H9 (cell line): ENCODE data around the gene LDLRAP1. TPM values are rescaled to one million over a fixed set of nuclear protein-coding genes. Genes with fewer than 3 reads are reported as not detected.

Source experiments
- DNase-seq: peaks from one replicate; pipeline ENCODE4 v3.0.0-alpha.2; 2017
- H2AFZ ChIP-seq: one replicate; pipeline ENCODE4 v1.6.1; 2013; ENCODE audit warnings: mild to moderate bottlenecking, low read length, control low read depth, moderate library complexity
- H2AK5ac ChIP-seq: 2 replicates; pipeline ENCODE4 v1.6.1; 2013; ENCODE audit warnings: low read length, control low read depth, mixed read lengths; ENCODE audit not compliant: insufficient read length
- H2BK120ac ChIP-seq: one replicate; pipeline ENCODE4 v1.6.1; 2013; ENCODE audit warnings: low read depth, mild to moderate bottlenecking, low read length, control low read depth, inconsistent platforms; ENCODE audit not compliant: poor library complexity, severe bottlenecking
- H2BK12ac ChIP-seq: 2 replicates; pipeline ENCODE4 v1.6.1; 2013; ENCODE audit warnings: low read length, control low read depth, mixed read lengths, low read depth; ENCODE audit not compliant: insufficient read length
- H2BK15ac ChIP-seq: 2 replicates; pipeline ENCODE4 v1.6.1; 2013; ENCODE audit warnings: low read depth, low read length, control low read depth
- H2BK20ac ChIP-seq: one replicate; pipeline ENCODE4 v1.6.1; 2013; ENCODE audit warnings: low read depth, mild to moderate bottlenecking, low read length, control low read depth, inconsistent platforms; ENCODE audit not compliant: poor library complexity, severe bottlenecking
- H2BK5ac ChIP-seq: 2 replicates; pipeline ENCODE4 v1.6.1; 2013; ENCODE audit warnings: low read length, control low read depth, mixed read lengths; ENCODE audit not compliant: insufficient read length
- H3K14ac ChIP-seq: 2 replicates; pipeline ENCODE4 v1.6.1; 2013; ENCODE audit warnings: low read length, control low read depth; ENCODE audit not compliant: insufficient read depth
- H3K18ac ChIP-seq: 2 replicates; pipeline ENCODE4 v1.6.1; 2013; ENCODE audit warnings: low read depth, mild to moderate bottlenecking, mixed read lengths, low read length, control low read depth; ENCODE audit not compliant: insufficient read length
- H3K23ac ChIP-seq: 2 replicates; pipeline ENCODE4 v1.6.1; 2013; ENCODE audit warnings: low read length, control low read depth, mixed read lengths, low read depth; ENCODE audit not compliant: insufficient read length
- H3K23me2 ChIP-seq: 2 replicates; pipeline ENCODE4 v1.6.1; 2013; ENCODE audit warnings: low read depth, mild to moderate bottlenecking, mixed read lengths, low read length, control low read depth; ENCODE audit not compliant: insufficient read length, poor library complexity, severe bottlenecking
- H3K27ac ChIP-seq: 2 replicates; pipeline ENCODE4 v1.5.1; 2013; ENCODE audit warnings: low read length, control low read depth, mixed read lengths, low read depth; ENCODE audit not compliant: insufficient read length
- H3K27me3 ChIP-seq: 2 replicates; pipeline ENCODE4 v1.6.1; 2013; ENCODE audit warnings: low read length, control low read depth, inconsistent platforms; ENCODE audit not compliant: insufficient read depth
- H3K4ac ChIP-seq: 2 replicates; pipeline ENCODE4 v1.6.1; 2013; ENCODE audit warnings: low read depth, mild to moderate bottlenecking, control low read depth, inconsistent platforms, low read length, moderate library complexity
- H3K4me1 ChIP-seq: 2 replicates; pipeline ENCODE4 v1.6.1; 2013; ENCODE audit warnings: low read length, control low read depth, inconsistent platforms; ENCODE audit not compliant: insufficient read depth
- H3K4me2 ChIP-seq: 2 replicates; pipeline ENCODE4 v1.6.1; 2013; ENCODE audit warnings: low read length, control low read depth, mixed read lengths; ENCODE audit not compliant: insufficient read length, insufficient read depth
- H3K56ac ChIP-seq: 2 replicates; pipeline ENCODE4 v1.6.1; 2013; ENCODE audit warnings: low read depth, mild to moderate bottlenecking, mixed read lengths, low read length, control low read depth; ENCODE audit not compliant: insufficient read length
- H3K79me1 ChIP-seq: 2 replicates; pipeline ENCODE4 v1.6.1; 2013; ENCODE audit warnings: low read depth, mild to moderate bottlenecking, moderate library complexity, low read length, control low read depth, inconsistent platforms; ENCODE audit not compliant: insufficient read depth, poor library complexity, severe bottlenecking
- H3K79me2 ChIP-seq: 2 replicates; pipeline ENCODE4 v1.6.1; 2013; ENCODE audit warnings: low read length, control low read depth, inconsistent platforms; ENCODE audit not compliant: insufficient read depth
- H3K9ac ChIP-seq: 2 replicates; pipeline ENCODE4 v1.6.1; 2013; ENCODE audit warnings: low read length, control low read depth, mixed read lengths; ENCODE audit not compliant: insufficient read length; ENCODE audit errors: extremely low read depth
- H3K9me3 ChIP-seq: one replicate; pipeline ENCODE4 v1.6.1; 2013; ENCODE audit warnings: low read depth, low read length, inconsistent platforms; ENCODE audit not compliant: control insufficient read depth
- H3T11ph ChIP-seq: one replicate; pipeline ENCODE4 v1.6.1; 2013; ENCODE audit warnings: mild to moderate bottlenecking, low read length, control low read depth, inconsistent platforms
- H4K20me1 ChIP-seq: one replicate; pipeline ENCODE4 v1.6.1; 2013; ENCODE audit not compliant: control insufficient read depth, insufficient read length, insufficient read depth
- H4K5ac ChIP-seq: 2 replicates; pipeline ENCODE4 v1.6.1; 2013; ENCODE audit warnings: low read depth, mild to moderate bottlenecking, mixed read lengths, low read length, control low read depth; ENCODE audit not compliant: insufficient read length
- H4K8ac ChIP-seq: replicated peaks from 2 replicates; pipeline ENCODE4 v1.6.1; 2013; ENCODE audit warnings: low read length, control low read depth, mixed read lengths, low read depth; ENCODE audit not compliant: insufficient read length
- H4K91ac ChIP-seq: 2 replicates; pipeline ENCODE4 v1.6.1; 2013; ENCODE audit warnings: low read depth, mild to moderate bottlenecking, moderate library complexity, mixed read lengths, low read length, control low read depth; ENCODE audit not compliant: insufficient read length
- H3K27ac Mint-ChIP-seq, 3 experiments: 2 replicates in 2 of 3; 3 replicates in 1 of 3; pipeline ENCODE4 v1.8.0; 2020 to 2021; ENCODE audit warnings: mixed read lengths in 3 of 3, mild to moderate bottlenecking in 1 of 3, moderate library complexity in 1 of 3
- H3K27me3 Mint-ChIP-seq: 2 replicates; pipeline ENCODE4 v1.8.0; 2021; ENCODE audit warnings: low read depth, mild to moderate bottlenecking, moderate library complexity, mixed read lengths
- H3K36me3 Mint-ChIP-seq, 3 experiments: 2 replicates in 2 of 3; 3 replicates in 1 of 3; pipeline ENCODE4 v1.8.0; 2020 to 2021; ENCODE audit warnings: low read depth in 3 of 3, mixed read lengths in 3 of 3; ENCODE audit not compliant: insufficient read depth in 1 of 3
- H3K4me1 Mint-ChIP-seq, 2 experiments: 2 replicates each; pipeline ENCODE4 v1.8.0; 2020; ENCODE audit warnings: mixed read lengths in 2 of 2
- H3K4me3 Mint-ChIP-seq, 2 experiments: 2 replicates in 1 of 2; 3 replicates in 1 of 2; pipeline ENCODE4 v1.8.0; 2020 to 2021; ENCODE audit warnings: mild to moderate bottlenecking in 2 of 2, mixed read lengths in 2 of 2, moderate library complexity in 1 of 2
- H3K9me3 Mint-ChIP-seq, 2 experiments: 2 replicates in 1 of 2; 3 replicates in 1 of 2; pipeline ENCODE4 v1.8.0; 2020; ENCODE audit warnings: mild to moderate bottlenecking in 2 of 2, mixed read lengths in 2 of 2, moderate library complexity in 1 of 2
- WGBS: extraction: QIAGEN DNeasy Blood & Tissue Kit; methylation state at CpG from one replicate; pipeline ENCODE4 v1.1.7; 2013; ENCODE audit warnings: missing lambda C conversion rate, low lambda C conversion rate, mixed read lengths; ENCODE audit not compliant: insufficient read length; ENCODE audit errors: extremely low coverage; 5-methylcytosine and 5-hydroxymethylcytosine counted together
- total RNA-seq: library from RNA; stranded (reverse); gene quantifications from 2 replicates; pipeline ENCODE4 v1.2.1, GENCODE V29; 2021
- TF ChIP-seq, protein P1 (sequence below): fragments of 200-600 bp; sonication (generic); conservative IDR thresholded peaks from 3 replicates; pipeline ENCODE4 v1.8.0; 2021; ENCODE audit warnings: antibody characterized with exemption, mild to moderate bottlenecking

Gene LDLRAP1
- total RNA-seq, 1 experiment from 2014 or later: 15.7 TPM

DNA sequence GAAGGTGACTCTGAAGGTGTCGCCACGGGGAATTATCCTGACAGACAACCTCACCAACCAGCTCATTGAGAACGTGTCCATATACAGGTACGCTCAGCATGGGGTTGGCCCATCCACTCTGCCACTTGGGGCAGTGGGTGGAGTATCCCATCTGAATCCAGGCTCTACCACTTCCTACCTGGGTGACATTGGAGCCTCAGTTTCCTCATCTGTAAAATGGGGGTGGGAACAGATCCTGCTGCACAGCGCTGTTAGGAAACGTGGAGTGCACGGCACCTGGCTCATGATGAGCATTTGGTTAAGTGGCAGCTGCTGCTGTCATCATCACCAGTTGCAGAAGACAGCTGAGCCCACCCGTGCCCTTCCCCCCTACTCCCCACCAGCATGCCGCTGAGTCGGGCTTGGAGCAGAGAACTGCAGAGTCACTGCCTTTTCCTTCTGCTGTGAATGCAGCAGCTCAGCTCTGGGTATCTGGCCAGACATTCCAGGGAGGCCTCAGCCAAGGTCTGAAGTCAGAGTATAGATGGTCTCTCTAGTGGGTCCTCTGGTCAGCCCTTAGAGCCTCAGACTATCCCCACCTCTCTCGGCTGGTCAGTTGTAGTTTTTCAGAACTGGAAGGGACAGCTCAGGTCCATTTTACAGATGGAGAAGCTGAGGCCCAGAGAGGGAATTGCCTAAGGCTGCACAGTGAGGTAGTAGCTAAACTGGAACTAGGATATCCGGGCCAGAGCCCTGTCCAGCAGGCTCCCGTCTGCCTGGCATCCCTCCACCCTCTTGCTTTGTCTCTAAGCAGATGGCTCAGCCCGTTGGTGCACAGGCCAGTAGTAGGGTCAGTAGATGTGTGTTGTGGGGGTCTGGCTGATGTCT is 11.7 kb downstream of the LDLRAP1 start:
- Histone ChIP-seq H2AK5ac (no peak overlapping the region), H3T11ph (no peak overlapping the region), H3K56ac (no peak overlapping the region), H4K20me1 (no peaks in the 10 kb centered on the region), H3K27me3 (no peaks in the 10 kb centered on the region), H3K14ac (no peak overlapping the region), H3K27ac (no peak overlapping the region), H3K4me2 (no peak overlapping the region), H2BK15ac (no peak overlapping the region), H3K23me2 (no peaks in the 10 kb centered on the region), H4K8ac (no peak overlapping the region), H2AFZ (no peak overlapping the region), H2BK5ac (no peak overlapping the region), H3K18ac (no peak overlapping the region), H3K79me1 (no peaks in the 10 kb centered on the region), H3K79me2 (no peaks in the 10 kb centered on the region), H3K4ac (no peak overlapping the region), H3K4me1 (no peaks in the 10 kb centered on the region), H2BK20ac (no peak overlapping the region), H3K9me3 (no peaks in the 10 kb centered on the region), H3K23ac (no peak overlapping the region), H3K9ac (no peak overlapping the region), H2BK12ac (no peak overlapping the region), H4K5ac (no peak overlapping the region), H2BK120ac (no peak overlapping the region), H4K91ac (no peak overlapping the region)
- no peaks in the 10 kb centered on the region for H3K9me3 Mint-ChIP-seq
- WGBS: no CpG with 5 or more reads among the region's 14 CpGs
- peaks cover 0 to 18% (median 9%) of the 10 kb centered on the region in 3 experiments; a peak in 4 of 7 replicates for H3K36me3 Mint-ChIP-seq
- H3K27ac Mint-ChIP-seq: no peak overlapping the region; a peak in 1 of 7 replicates
- TF ChIP-seq, protein P1, sequence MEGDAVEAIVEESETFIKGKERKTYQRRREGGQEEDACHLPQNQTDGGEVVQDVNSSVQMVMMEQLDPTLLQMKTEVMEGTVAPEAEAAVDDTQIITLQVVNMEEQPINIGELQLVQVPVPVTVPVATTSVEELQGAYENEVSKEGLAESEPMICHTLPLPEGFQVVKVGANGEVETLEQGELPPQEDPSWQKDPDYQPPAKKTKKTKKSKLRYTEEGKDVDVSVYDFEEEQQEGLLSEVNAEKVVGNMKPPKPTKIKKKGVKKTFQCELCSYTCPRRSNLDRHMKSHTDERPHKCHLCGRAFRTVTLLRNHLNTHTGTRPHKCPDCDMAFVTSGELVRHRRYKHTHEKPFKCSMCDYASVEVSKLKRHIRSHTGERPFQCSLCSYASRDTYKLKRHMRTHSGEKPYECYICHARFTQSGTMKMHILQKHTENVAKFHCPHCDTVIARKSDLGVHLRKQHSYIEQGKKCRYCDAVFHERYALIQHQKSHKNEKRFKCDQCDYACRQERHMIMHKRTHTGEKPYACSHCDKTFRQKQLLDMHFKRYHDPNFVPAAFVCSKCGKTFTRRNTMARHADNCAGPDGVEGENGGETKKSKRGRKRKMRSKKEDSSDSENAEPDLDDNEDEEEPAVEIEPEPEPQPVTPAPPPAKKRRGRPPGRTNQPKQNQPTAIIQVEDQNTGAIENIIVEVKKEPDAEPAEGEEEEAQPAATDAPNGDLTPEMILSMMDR: no peak
- peaks cover 0 to 6% of the 10 kb centered on the region in 2 experiments; a peak in 3 of 4 replicates for H3K4me1 Mint-ChIP-seq
- DNase-seq: no peak
- H3K27me3 Mint-ChIP-seq: no peaks in the 10 kb centered on the region
- no peak overlapping the region for H3K4me3 Mint-ChIP-seq
